Smooth muscle cell of bladder (primary cell): Measurements from ENCODE around the gene ANP32B. TPM values are rescaled to one million over a fixed set of nuclear protein-coding genes. Genes with fewer than 3 reads are reported as not detected.

ENCODE experiments used
- total RNA-seq: library from RNA; depleted of rRNA; stranded (reverse); fragments of >200 nt; gene quantifications from 2 replicates; pipeline ENCODE4 v1.2.3, GENCODE V29; 2014

ANP32B gene
- total RNA-seq, result 7.8 and 10.2 TPM in 2 replicates

GRCh38 chr9:97982683-97983588 is at the start of gene ANP32B:
Gene ANP32B (plus strand): TSS chr9:97983341. CDS start chr9:97983556, 215 bp downstream.

GRCh38 chr9:97938081-97938644 is 45.0 kb upstream of the ANP32B start, which contains the start of gene HEMGN:
Gene HEMGN (minus strand): TSS chr9:97938172. CDS start chr9:97938136, 36 bp downstream.

DNA sequence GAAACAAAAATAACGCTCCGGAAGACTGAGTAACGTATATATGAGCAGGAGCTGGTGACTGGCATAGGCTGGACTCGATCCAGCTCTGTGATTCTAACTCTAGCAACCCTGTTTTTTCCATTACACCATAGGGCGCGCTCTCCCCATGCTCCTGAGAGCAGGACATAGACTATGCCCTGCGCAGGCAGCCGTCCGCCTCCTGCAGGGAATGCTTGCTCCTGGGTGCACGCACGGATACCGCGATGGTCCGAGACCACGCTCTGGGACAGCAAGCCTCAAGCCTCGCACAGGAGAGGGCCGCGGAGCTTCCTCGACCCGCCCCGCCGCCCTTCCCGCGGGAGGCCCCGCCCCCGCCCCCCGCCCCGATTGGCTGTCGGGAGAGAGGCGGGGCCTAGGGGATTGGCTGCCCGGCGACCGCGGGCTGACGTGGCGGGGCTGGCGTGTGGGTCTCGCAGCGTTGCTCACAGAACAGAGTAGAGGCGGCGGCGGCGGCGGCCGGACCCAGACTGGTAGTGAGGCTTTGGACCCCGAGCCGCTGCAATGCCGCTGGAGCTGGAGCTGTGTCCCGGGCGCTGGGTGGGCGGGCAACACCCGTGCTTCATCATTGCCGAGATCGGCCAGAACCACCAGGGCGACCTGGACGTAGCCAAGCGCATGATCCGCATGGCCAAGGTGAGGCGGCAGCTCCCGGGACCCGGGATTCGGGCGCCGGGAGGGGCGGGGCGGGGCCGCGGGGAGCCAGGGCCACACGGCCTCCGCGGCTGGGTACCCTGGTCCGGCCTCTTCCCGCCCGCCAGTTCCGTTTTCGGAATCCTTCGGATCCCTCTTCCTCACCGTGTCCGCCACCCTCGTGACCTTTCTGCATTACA is 73.4 kb downstream of the ANP32B start, which contains the start of gene NANS:
TSS of gene NANS (plus strand) at position 464 of the 869 bp plus-strand sequence. CDS start at position 541, 77 bp downstream.

Other genes with a start within 250 kb of the ANP32B start
- not detected in 2 replicates for gene FOXE1, start 130.1 kb upstream of the ANP32B start, total RNA-seq
- gene TRMO, start 60.8 kb upstream of the ANP32B start, total RNA-seq, result 13.7 and 14.9 TPM in 2 replicates
- not detected in 2 replicates for gene HEMGN, start 45.2 kb upstream of the ANP32B start, total RNA-seq
- 83.2 and 102 TPM in 2 replicates for gene NANS, start 73.4 kb downstream of the ANP32B start, total RNA-seq
- 1.8 and 2.6 TPM in 2 replicates for gene TRIM14, start 135.9 kb downstream of the ANP32B start, total RNA-seq
- 0.28 and 0.57 TPM in 2 replicates for gene CORO2A, start 209.3 kb downstream of the ANP32B start, total RNA-seq